Stimulated activated CD8-positive, alpha-beta memory T cell treated with anti-CD3 and anti-CD28 coated beads, Interleukin-4, amount 100 ng/mL, for 4 hours (primary cell): Measurements from ENCODE around the gene BNC1.
"Not testable (repeated sequence)": the region's sequence is repeated elsewhere in the genome, so short reads cannot be mapped to it uniquely, and the experiment has no call there.

Source experiments
- DNase-seq, 2 donors: peaks; one replicate each; pipeline ENCODE4 v3.0.0-alpha.2; 2020; ENCODE audit warnings: low read depth in 2 of 2, low spot score in 1 of 2

The BNC1 gene

GRCh38 chr15:83250781-83251180 is 33.7 kb downstream of the BNC1 start:
- no peak for DNase-seq

- DNase-seq: no peak
Observed at GRCh38 chr15:83249030-83249343, 35.5 kb downstream of the BNC1 start.

GRCh38 chr15:83248151-83249029 is 36.1 kb downstream of the BNC1 start:
- DNase-seq: no peak

- no peak for DNase-seq
Observed at GRCh38 chr15:83243634-83244033, 40.8 kb downstream of the BNC1 start.

- DNase-seq: no peak
Observed at GRCh38 chr15:83230242-83230641, 54.2 kb downstream of the BNC1 start.

- DNase-seq: no peak
Observed at GRCh38 chr15:83225449-83225848, 59.0 kb downstream of the BNC1 start.

GRCh38 chr15:83221781-83222180 is 62.7 kb downstream of the BNC1 start:
- not testable (repeated sequence) for DNase-seq

- DNase-seq: no peak
Observed at GRCh38 chr15:83219026-83219425, 65.4 kb downstream of the BNC1 start.

GRCh38 chr15:83215306-83215705 is 69.2 kb downstream of the BNC1 start:
- no peak for DNase-seq

GRCh38 chr15:83210619-83211018 is 73.8 kb downstream of the BNC1 start:
- no peak for DNase-seq

- no peak for DNase-seq
Observed at GRCh38 chr15:83209333-83209732, 75.1 kb downstream of the BNC1 start.

- DNase-seq: no peak
Observed at GRCh38 chr15:83208367-83208661, 76.2 kb downstream of the BNC1 start.

- no peak for DNase-seq
Observed at GRCh38 chr15:83207660-83208366, 76.7 kb downstream of the BNC1 start, which contains the start of gene HDGFL3. TSS of gene HDGFL3 (minus strand) at chr15:83207823. CDS start at chr15:83207414, 409 bp downstream.

GRCh38 chr15:83207009-83207659 is 77.3 kb downstream of the BNC1 start:
- no peak for DNase-seq

- DNase-seq: no peak
Observed at GRCh38 chr15:83206526-83207008, 77.9 kb downstream of the BNC1 start.
